ENCODE data around the gene SUPT16H. TPM values are rescaled to one million over a fixed set of nuclear protein-coding genes. Genes with fewer than 3 reads are reported as not detected.

The SUPT16H gene
- total and polyA plus RNA-seq, 2 of the 13 experiments (the other 11 are each of a cell fraction or from before 2014, with no cell fraction given): 77.5 to 230 TPM

GRCh38 chr14:21308479-21309237 lies 75.2 kb downstream of the SUPT16H start (continued):
- TF ChIP-seq RNF219 (CRISPR knock-in tag; IDR thresholded peaks at IDR 0.05): no peak
- TF ChIP-seq NFE2L2 (IDR thresholded peaks at IDR 0.05; ENCODE audit: low read length): no peak
- TF ChIP-seq JUNB (CRISPR knock-in tag; IDR thresholded peaks at IDR 0.05; ENCODE audit: borderline replicate concordance): no peak
- TF ChIP-seq SSRP1 (CRISPR knock-in tag; IDR thresholded peaks at IDR 0.05): peak; percentile 49; the same call in 1 of the 2 replicates
- TF ChIP-seq ZFY (CRISPR knock-in tag; IDR thresholded peaks at IDR 0.05): peak; percentile 43; the same call in 1 of the 2 replicates
- TF ChIP-seq THAP9 (CRISPR knock-in tag; IDR thresholded peaks at IDR 0.05; ENCODE audit: borderline replicate concordance): peak; percentile 63; the same call in 1 of the 2 replicates
- TF ChIP-seq CHCHD3 (CRISPR knock-in tag; IDR thresholded peaks at IDR 0.05): no peak
- no peak for TF ChIP-seq GLMP (CRISPR knock-in tag; IDR thresholded peaks at IDR 0.05; ENCODE audit: borderline replicate concordance)
- no peak for TF ChIP-seq ZNF484 (CRISPR knock-in tag; IDR thresholded peaks at IDR 0.05; ENCODE audit: borderline replicate concordance, low read depth)
- no peak for TF ChIP-seq CREBL2 (CRISPR knock-in tag; IDR thresholded peaks at IDR 0.05; ENCODE audit: borderline replicate concordance)
- TF ChIP-seq HCFC1 (IDR thresholded peaks at IDR 0.05; ENCODE audit: low read depth, low read length): peak; percentile 38; the same call in 1 of the 2 replicates
- no peak for TF ChIP-seq NR3C1 (CRISPR knock-in tag; IDR thresholded peaks at IDR 0.05)
- TF ChIP-seq KDM2A (CRISPR knock-in tag; IDR thresholded peaks at IDR 0.05; ENCODE audit: borderline replicate concordance, low read depth): peak; percentile 36; the same call in 1 of the 2 replicates
- no peak for TF ChIP-seq RFX5 (IDR thresholded peaks at IDR 0.05; ENCODE audit: low read depth, low read length)
- no peak; the same call in 1 of the 2 replicates for TF ChIP-seq ZNF292 (CRISPR knock-in tag; IDR thresholded peaks at IDR 0.05; ENCODE audit: borderline replicate concordance, low read depth)
- no peak for TF ChIP-seq DPF2 (CRISPR knock-in tag; IDR thresholded peaks at IDR 0.05; ENCODE audit: borderline replicate concordance, low read depth)
- no peak for TF ChIP-seq THRA (CRISPR knock-in tag; IDR thresholded peaks at IDR 0.05; ENCODE audit: borderline replicate concordance)
- peak; percentile 58; the same call in 1 of the 2 replicates for TF ChIP-seq RCOR2 (CRISPR knock-in tag; IDR thresholded peaks at IDR 0.05)
- TF ChIP-seq ZNF704 (CRISPR knock-in tag; IDR thresholded peaks at IDR 0.05; ENCODE audit: borderline replicate concordance): no peak
- TF ChIP-seq HOXA3 (CRISPR knock-in tag; IDR thresholded peaks at IDR 0.05): peak; percentile 93

Data from HepG2 (cell line).